ENCODE data around the gene TERF2IP. TPM values are rescaled to one million over a fixed set of nuclear protein-coding genes. Genes with fewer than 3 reads are reported as not detected.

TERF2IP gene
- total and polyA plus RNA-seq, 2 experiments from 2014 or later, result 12.0 to 18.0 TPM

GRCh38 chr16:75615619-75616018 is 32.0 kb upstream of the TERF2IP start:
- Histone ChIP-seq H3K4me2 (no peak overlapping the region), H3K79me2 (replicated peaks; ENCODE audit: insufficient read depth) (no peaks in the 10 kb centered on the region), H3K27ac (ENCODE audit: low read depth) (no peak overlapping the region), H3K36me3 (ENCODE audit: insufficient read depth) (peaks cover 46% of the 10 kb centered on the region), H3K4me1 (ENCODE audit: insufficient read depth) (no peaks in the 10 kb centered on the region), H3K9me2 (ENCODE audit: insufficient read depth) (no peaks in the 10 kb centered on the region), H3F3A (replicated peaks; ENCODE audit: low read depth) (no peaks in the 10 kb centered on the region), H4K20me1 (replicated peaks; ENCODE audit: insufficient read depth) (no peaks in the 10 kb centered on the region; the same call in none of the 2 replicates), H3K4me3 (no peak overlapping the region), H3K27me3 (ENCODE audit: insufficient read depth) (no peaks in the 10 kb centered on the region), H2AFZ (no peak overlapping the region)
- TF ChIP-seq STAT1 (IDR thresholded peaks at IDR 0.05; ENCODE audit: unreplicated experiment) (no peak), REST (IDR thresholded peaks at IDR 0.05; ENCODE audit: unreplicated experiment) (no peak), CREB1 (CRISPR knock-in tag; IDR thresholded peaks at IDR 0.05; ENCODE audit: low read depth) (no peak), JUNB (IDR thresholded peaks at IDR 0.05; ENCODE audit: unreplicated experiment) (no peak), ZNF114 (CRISPR knock-in tag; IDR thresholded peaks at IDR 0.05) (no peak), POLR2AphosphoS5 (IDR thresholded peaks at IDR 0.05; ENCODE audit: low read depth) (no peak), NANOG (IDR thresholded peaks at IDR 0.05; ENCODE audit: borderline replicate concordance) (no peak), ZNF462 (CRISPR knock-in tag; IDR thresholded peaks at IDR 0.05) (no peak), EZH2 (IDR thresholded peaks at IDR 0.05; ENCODE audit: low read depth, unreplicated experiment) (no peak), ZNF331 (CRISPR knock-in tag; IDR thresholded peaks at IDR 0.05; ENCODE audit: low read depth) (no peak), EZH2phosphoT487 (IDR thresholded peaks at IDR 0.05; ENCODE audit: unreplicated experiment) (no peak)
- TF ChIP-seq, protein P1, sequence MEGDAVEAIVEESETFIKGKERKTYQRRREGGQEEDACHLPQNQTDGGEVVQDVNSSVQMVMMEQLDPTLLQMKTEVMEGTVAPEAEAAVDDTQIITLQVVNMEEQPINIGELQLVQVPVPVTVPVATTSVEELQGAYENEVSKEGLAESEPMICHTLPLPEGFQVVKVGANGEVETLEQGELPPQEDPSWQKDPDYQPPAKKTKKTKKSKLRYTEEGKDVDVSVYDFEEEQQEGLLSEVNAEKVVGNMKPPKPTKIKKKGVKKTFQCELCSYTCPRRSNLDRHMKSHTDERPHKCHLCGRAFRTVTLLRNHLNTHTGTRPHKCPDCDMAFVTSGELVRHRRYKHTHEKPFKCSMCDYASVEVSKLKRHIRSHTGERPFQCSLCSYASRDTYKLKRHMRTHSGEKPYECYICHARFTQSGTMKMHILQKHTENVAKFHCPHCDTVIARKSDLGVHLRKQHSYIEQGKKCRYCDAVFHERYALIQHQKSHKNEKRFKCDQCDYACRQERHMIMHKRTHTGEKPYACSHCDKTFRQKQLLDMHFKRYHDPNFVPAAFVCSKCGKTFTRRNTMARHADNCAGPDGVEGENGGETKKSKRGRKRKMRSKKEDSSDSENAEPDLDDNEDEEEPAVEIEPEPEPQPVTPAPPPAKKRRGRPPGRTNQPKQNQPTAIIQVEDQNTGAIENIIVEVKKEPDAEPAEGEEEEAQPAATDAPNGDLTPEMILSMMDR (conservative IDR thresholded peaks at IDR 0.05; ENCODE audit: low read depth in 2 of 2), result no peak
- TF ChIP-seq, protein P2, sequence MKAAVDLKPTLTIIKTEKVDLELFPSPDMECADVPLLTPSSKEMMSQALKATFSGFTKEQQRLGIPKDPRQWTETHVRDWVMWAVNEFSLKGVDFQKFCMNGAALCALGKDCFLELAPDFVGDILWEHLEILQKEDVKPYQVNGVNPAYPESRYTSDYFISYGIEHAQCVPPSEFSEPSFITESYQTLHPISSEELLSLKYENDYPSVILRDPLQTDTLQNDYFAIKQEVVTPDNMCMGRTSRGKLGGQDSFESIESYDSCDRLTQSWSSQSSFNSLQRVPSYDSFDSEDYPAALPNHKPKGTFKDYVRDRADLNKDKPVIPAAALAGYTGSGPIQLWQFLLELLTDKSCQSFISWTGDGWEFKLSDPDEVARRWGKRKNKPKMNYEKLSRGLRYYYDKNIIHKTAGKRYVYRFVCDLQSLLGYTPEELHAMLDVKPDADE (IDR thresholded peaks at IDR 0.05), result no peak
- no peak overlapping the region for H3K4me3 Mint-ChIP-seq
- H3K9me3 Mint-ChIP-seq, result no peaks in the 10 kb centered on the region
- DNase-seq (ENCODE audit: low spot score), result no peak
- no peaks in the 10 kb centered on the region for H3K27me3 Mint-ChIP-seq (ENCODE audit: insufficient read depth, low read depth, poor library complexity)
- H3K36me3 Mint-ChIP-seq (ENCODE audit: low read depth), result peaks cover 76% of the 10 kb centered on the region
- H3K4me1 Mint-ChIP-seq, result no peaks in the 10 kb centered on the region
- no peak overlapping the region for H3K27ac Mint-ChIP-seq
- ATAC-seq, result no peak
